Activated CD4-positive, alpha-beta memory T cell treated with anti-CD3 and anti-CD28 coated beads for 36 hours (primary cell): ENCODE measurements around the gene CREBZF. TPM values are rescaled to one million over a fixed set of nuclear protein-coding genes. Genes with fewer than 3 reads are reported as not detected.
"Not testable (repeated sequence)": the region's sequence is repeated elsewhere in the genome, so short reads cannot be mapped to it uniquely, and the experiment has no call there.

ENCODE experiments used
- CTCF ChIA-PET: fragments of 350-600 bp; sonication (Branson Sonifier 250); formaldehyde crosslinking; loops from one replicate; lab custom pipeline; 2021; ENCODE audit warnings: antibody characterized with exemption, inconsistent platforms; lab: Charles Lee
- POLR2A ChIA-PET: fragments of 350-600 bp; sonication (Branson Sonifier 250); formaldehyde crosslinking; loops from one replicate; lab custom pipeline; 2021; ENCODE audit warnings: antibody characterized with exemption; lab: Charles Lee
- DNase-seq: peaks from one replicate; pipeline ENCODE4 v3.0.0-alpha.2; 2020
- H3K27ac Mint-ChIP-seq: one replicate; pipeline ENCODE4 v1.8.0; 2021; ENCODE audit warnings: mixed read lengths
- H3K27me3 Mint-ChIP-seq: one replicate; pipeline ENCODE4 v1.8.0; 2021; ENCODE audit warnings: mixed read lengths
- H3K36me3 Mint-ChIP-seq: one replicate; pipeline ENCODE4 v1.8.0; 2021; ENCODE audit warnings: mixed read lengths
- H3K4me1 Mint-ChIP-seq: one replicate; pipeline ENCODE4 v1.8.0; 2021; ENCODE audit warnings: low read depth, mixed read lengths
- H3K4me3 Mint-ChIP-seq: one replicate; pipeline ENCODE4 v1.8.0; 2021; ENCODE audit warnings: mild to moderate bottlenecking, mixed read lengths
- H3K9me3 Mint-ChIP-seq: one replicate; pipeline ENCODE4 v1.8.0; 2021; ENCODE audit warnings: mixed read lengths
- intact Hi-C: fragments of 100-400 bp; cut with micrococcal nuclease; formaldehyde crosslinking; loops from one replicate; pipeline ENCODE4 v1.15.1; 2023
- total RNA-seq, 2 experiments: library from RNA; stranded (reverse); gene quantifications; one replicate each; pipeline ENCODE4 v1.2.3, GENCODE V29; 2021

Gene CREBZF
- total RNA-seq, 2 experiments from 2014 or later: 40.8 to 45.2 TPM

DNA sequence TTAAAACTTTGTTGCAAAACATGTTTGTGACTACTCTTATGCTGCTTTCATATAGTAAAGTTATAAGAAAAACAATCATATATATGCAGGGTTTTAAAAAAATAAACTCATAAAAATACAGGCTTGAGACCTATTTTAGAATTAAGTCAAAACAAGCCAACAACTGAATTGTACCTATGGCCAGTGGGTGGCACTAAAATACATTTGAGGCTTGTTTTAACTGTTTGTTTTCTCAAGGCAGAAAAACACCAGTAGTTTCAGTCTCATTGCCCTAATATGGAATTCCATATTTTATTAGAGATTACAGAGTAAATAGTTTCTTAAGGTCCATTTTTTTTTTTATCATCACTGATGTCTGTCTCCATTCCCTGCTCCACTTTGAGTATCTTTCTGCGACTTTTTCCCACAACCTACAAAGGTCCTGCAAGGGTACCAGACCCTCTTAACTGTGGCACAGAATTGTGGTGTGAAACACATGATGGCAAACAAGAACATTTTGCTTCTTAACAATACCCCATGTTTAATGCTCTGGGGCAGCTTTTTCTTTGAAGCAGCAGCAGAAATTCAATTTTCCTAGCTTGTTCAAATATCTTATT lies 29.6 kb upstream of the CREBZF start:
- ChIA-PET POLR2A (no interaction called here), CTCF (interaction anchor here (0.6 to 2.5 kb wide), 9 partner anchors 10 to 160 kb away, joined by 3 to 15 read pairs (median 4); partner anchors contain the start of gene CCDC83)
- no peaks in the 10 kb centered on the region for H3K9me3 Mint-ChIP-seq
- intact Hi-C loops: loop anchor here (1.0 to 2.0 kb wide), 2 partner anchors 132 to 160 kb away; no protein-coding TSS in a partner anchor
- H3K36me3 Mint-ChIP-seq: no peaks in the 10 kb centered on the region
- H3K27ac Mint-ChIP-seq: no peak overlapping the region
- no peak overlapping the region for H3K4me3 Mint-ChIP-seq
- DNase-seq: no peak
- H3K27me3 Mint-ChIP-seq: no peaks in the 10 kb centered on the region
- peaks cover 20% of the 10 kb centered on the region for H3K4me1 Mint-ChIP-seq

DNA sequence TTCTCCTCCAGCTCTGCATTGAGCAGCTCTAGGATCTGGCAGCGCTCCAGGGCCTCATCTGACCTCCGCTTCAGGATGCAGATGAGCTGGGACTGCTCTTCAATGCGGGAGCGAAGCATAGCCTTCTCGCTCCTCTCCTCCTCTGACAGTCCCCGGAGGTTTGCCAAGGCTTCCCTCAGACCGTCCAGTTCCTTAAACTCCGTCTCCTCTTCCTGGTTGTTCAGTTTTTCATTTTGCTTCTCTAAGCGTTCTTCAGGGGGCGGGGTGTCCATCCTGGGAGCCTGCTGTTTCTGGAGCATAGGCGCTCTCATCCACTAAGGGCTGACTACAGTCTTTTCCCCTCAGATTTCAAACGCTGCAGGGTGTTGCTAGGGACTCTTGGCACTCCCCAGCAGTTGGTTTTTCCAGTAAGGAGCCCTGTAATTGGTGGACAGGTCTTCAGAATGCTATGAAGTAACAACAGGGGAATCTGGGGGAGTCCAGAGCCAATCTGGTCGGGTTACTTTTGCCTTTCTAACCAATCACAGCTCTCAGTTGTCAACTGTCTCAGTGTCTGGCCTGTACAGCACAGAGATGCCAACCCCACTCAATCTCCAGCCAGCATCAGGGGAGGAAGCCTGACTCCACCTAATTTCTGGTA lies 21.0 kb upstream of the CREBZF start, which contains the start of gene CCDC89:
Gene CCDC89, minus strand, starts transcription at position 376 of the 640 bp plus-strand sequence. Its CDS starts 65 bp downstream, at position 311.
- Mint-ChIP-seq H3K9me3 (no peaks in the 10 kb centered on the region), H3K36me3 (no peaks in the 10 kb centered on the region), H3K27me3 (no peaks in the 10 kb centered on the region), H3K27ac (no peak within 1 kb of the TSS), H3K4me3 (no peak within 1 kb of the TSS), H3K4me1 (peaks cover 4% of the 10 kb centered on the region)
- intact Hi-C loops: no loop called here
- ChIA-PET POLR2A (interaction anchor here (1.3 kb wide), 1 partner anchor 21 kb away, joined by 3 read pairs; the partner anchor contains the start of gene CREBZF), CTCF (interaction anchor here (1.4 kb wide), 1 partner anchor 169 kb away, joined by 4 read pairs; the partner anchor contains the start of gene CCDC83)
- no peak for DNase-seq

DNA sequence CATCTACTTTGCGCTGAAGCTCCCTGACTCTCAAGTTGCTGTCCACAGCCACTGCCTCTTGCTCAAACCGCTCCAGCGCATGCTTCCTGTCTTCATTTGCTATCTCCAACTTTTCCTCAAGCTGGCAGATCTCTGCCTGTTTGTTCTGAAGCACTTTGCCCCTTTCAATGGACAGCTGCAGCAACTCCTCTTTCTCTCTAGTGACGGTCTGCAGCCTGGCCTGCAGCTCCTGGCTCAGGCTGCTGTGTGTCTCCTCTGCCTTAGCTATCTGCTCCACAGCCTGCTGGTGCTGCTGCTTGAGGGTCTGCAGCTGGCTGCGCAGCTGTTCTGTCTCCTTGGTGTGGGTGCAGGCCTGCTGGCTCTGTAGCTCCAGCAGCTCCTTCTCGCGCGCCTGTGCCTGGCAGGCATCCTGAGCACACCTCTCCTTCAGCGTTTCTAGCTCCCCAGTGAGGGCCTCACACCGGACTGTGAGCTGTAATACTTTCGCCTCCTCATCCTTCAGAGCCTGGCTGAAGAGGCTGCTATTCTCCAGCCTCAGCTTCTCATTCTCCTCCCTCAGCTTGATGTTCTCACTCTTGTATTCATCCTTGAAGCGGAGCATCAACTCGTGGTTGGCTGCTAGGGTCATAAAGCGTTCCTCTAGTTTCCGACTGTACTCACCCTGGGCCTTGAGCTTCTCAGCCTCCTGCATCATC lies 20.3 kb upstream of the CREBZF start:
- H3K27ac Mint-ChIP-seq: no peak overlapping the region
- no peaks in the 10 kb centered on the region for H3K36me3 Mint-ChIP-seq
- H3K27me3 Mint-ChIP-seq: peaks cover 2% of the 10 kb centered on the region
- intact Hi-C loops: no loop called here
- POLR2A ChIA-PET: interaction anchor here (1.3 kb wide), 1 partner anchor 20 kb away, joined by 3 read pairs; the partner anchor contains the start of gene CREBZF
- no peak overlapping the region for H3K4me3 Mint-ChIP-seq
- CTCF ChIA-PET: interaction anchor here (1.2 to 2.0 kb wide), 3 partner anchors 10 to 170 kb away, joined by 4 to 8 read pairs (median 5); partner anchors contain the start of gene CCDC83
- no peaks in the 10 kb centered on the region for H3K9me3 Mint-ChIP-seq
- H3K4me1 Mint-ChIP-seq: peaks cover 4% of the 10 kb centered on the region
- DNase-seq: no peak

DNA sequence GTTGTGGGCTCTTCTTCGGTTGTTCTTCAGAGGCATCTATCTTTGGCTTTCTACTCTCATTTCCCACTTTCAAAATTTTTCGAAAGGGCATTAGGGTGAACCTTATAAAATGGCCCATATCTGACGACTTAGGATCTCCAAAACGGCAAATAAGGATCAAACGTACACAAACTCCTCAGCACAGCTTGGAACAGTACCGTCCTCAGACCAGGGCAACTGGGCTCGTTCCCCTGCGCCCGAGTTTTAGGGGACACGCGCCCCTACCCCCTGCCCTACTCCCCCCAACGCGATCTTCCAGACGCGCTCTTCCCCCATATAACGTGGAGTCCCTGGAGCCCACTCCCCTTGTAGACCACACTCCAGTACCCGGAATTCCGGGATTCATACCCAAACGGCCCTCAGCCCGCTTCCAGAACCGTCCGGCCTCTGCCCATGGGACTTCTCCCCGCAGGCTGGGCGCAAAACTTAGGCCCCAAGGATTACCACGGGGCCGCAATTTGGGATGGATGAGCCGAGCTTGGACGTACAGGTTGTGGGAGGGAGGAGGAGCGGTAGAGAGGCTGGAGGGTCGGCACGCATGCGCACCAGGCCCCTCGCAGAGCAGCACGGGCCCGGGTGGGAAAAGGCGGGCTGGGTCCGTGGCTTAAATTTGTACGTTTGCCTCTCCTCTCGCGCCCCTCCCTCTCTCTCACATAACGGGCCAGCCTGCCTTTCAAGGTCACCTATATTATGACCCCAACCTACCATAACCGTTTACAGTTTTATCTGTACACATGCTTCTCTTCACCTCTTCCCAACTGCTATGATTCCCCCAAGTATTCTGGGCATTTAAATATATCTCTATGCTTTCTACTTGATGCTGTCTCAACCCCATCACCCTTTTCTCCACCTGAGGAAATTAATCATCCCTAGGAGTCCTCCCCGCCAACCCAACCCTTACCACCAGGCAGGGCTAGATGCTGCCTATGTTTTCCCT lies 17.7 kb upstream of the CREBZF start:
- H3K27me3 Mint-ChIP-seq: peaks cover 2% of the 10 kb centered on the region
- peak overlapping the region; percentile 12 for H3K27ac Mint-ChIP-seq
- intact Hi-C loops: no loop called here
- H3K9me3 Mint-ChIP-seq: no peaks in the 10 kb centered on the region
- H3K4me3 Mint-ChIP-seq: peak overlapping the region; percentile 64
- CTCF ChIA-PET: interaction anchor here (1.7 kb wide), 1 partner anchor 12 kb away, joined by 3 read pairs; no protein-coding TSS in a partner anchor
- peak; percentile 75 for DNase-seq
- H3K4me1 Mint-ChIP-seq: peaks cover 4% of the 10 kb centered on the region
- no peaks in the 10 kb centered on the region for H3K36me3 Mint-ChIP-seq
- POLR2A ChIA-PET: no interaction called here

GRCh38 chr11:85680897-85681296 lies 16.0 kb upstream of the CREBZF start:
- Mint-ChIP-seq H3K4me1 (peaks cover 4% of the 10 kb centered on the region), H3K4me3 (no peak overlapping the region), H3K27ac (no peak overlapping the region), H3K36me3 (no peaks in the 10 kb centered on the region), H3K27me3 (peaks cover 2% of the 10 kb centered on the region), H3K9me3 (no peaks in the 10 kb centered on the region)
- ChIA-PET POLR2A (interaction anchor here (0.7 to 1.4 kb wide), 2 partner anchors 11 to 16 kb away, joined by 3 read pairs; no protein-coding TSS in a partner anchor), CTCF (interaction anchor here (0.6 to 0.8 kb wide), 3 partner anchors 10 to 34 kb away, joined by 3 read pairs; partner anchors contain the start of gene TMEM126A)
- DNase-seq: peak; percentile 18
- intact Hi-C loops: no loop called here

DNA sequence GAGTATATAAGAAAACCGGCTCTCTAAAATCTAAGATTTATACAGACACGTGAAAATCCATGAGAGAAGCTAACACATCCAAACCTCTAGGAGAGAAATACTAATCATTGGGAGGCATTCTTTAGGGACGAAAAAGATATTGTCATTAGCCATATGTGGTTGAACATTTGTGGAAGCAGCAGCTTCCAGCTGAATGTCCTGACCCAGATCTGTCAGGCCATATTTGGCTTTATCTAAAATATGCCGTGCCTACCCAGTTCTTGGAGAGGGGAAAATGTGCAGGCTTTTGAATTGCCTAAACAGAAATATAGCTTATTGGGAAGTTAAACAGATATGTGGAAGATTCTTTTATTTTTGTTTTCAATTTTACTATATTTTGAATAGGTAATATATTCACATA lies 14.6 kb upstream of the CREBZF start:
- intact Hi-C loops: no loop called here
- no peak overlapping the region for H3K27ac Mint-ChIP-seq
- H3K36me3 Mint-ChIP-seq: no peaks in the 10 kb centered on the region
- no peaks in the 10 kb centered on the region for H3K9me3 Mint-ChIP-seq
- no peak for DNase-seq
- no peak overlapping the region for H3K4me3 Mint-ChIP-seq
- H3K4me1 Mint-ChIP-seq: peaks cover 4% of the 10 kb centered on the region
- H3K27me3 Mint-ChIP-seq: peaks cover 2% of the 10 kb centered on the region
- ChIA-PET CTCF (interaction anchor here (0.7 kb wide), 1 partner anchor 23 kb away, joined by 3 read pairs; no protein-coding TSS in a partner anchor), POLR2A (interaction anchor here (1.4 kb wide), 1 partner anchor 14 kb away, joined by 3 read pairs; no protein-coding TSS in a partner anchor)

- DNase-seq: no peak
- Mint-ChIP-seq H3K4me3 (no peak overlapping the region), H3K36me3 (no peaks in the 10 kb centered on the region), H3K27ac (no peak overlapping the region), H3K4me1 (no peaks in the 10 kb centered on the region), H3K27me3 (peaks cover 3% of the 10 kb centered on the region), H3K9me3 (no peaks in the 10 kb centered on the region)
- intact Hi-C loops: no loop called here
- ChIA-PET POLR2A (no interaction called here), CTCF (no interaction called here)
These were observed 8.5 kb upstream of the CREBZF start for GRCh38 chr11:85673393-85673792.

DNA sequence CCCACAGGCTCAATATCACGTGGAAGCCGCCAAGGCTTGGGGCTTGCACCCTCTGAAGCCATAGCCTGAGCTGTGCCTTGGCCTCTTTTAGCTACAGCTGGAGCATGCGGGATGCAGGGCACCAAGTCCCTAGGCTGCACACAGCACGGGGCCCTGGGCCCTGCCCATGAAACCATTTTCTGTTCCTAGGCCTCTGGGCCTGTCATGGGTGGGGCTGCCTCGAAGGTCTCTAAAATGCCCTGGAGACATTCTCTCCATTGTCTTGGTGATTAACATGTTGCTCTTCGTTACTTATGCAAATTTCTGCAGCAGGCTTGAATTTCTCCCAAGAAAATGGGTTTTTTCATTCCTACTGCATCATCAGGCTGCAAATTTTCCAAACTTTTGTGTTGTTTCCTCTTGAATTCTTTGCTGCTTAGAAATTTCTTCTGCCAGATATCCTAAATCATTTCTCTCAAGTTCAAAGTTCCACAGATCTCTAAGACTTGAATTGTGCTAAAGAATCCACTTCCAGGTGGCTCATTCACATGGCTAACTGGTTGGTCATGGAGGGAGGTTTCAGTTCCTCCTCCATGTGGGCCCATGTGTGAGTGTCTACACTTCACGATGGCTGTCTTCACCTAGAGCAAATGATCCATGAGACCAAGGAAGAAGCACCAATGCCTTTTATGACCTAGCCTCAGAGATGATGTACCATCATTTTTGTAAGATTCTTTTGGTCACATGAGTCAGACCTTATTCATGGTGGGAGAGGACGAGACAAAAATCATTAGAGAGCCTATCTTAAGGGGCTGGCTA lies 7.4 kb upstream of the CREBZF start:
- ChIA-PET POLR2A (no interaction called here), CTCF (no interaction called here)
- H3K4me3 Mint-ChIP-seq: no peak overlapping the region
- intact Hi-C loops: no loop called here
- H3K36me3 Mint-ChIP-seq: no peaks in the 10 kb centered on the region
- DNase-seq: no peak
- peaks cover 3% of the 10 kb centered on the region for H3K27me3 Mint-ChIP-seq
- no peaks in the 10 kb centered on the region for H3K4me1 Mint-ChIP-seq
- no peak overlapping the region for H3K27ac Mint-ChIP-seq
- H3K9me3 Mint-ChIP-seq: no peaks in the 10 kb centered on the region

DNA sequence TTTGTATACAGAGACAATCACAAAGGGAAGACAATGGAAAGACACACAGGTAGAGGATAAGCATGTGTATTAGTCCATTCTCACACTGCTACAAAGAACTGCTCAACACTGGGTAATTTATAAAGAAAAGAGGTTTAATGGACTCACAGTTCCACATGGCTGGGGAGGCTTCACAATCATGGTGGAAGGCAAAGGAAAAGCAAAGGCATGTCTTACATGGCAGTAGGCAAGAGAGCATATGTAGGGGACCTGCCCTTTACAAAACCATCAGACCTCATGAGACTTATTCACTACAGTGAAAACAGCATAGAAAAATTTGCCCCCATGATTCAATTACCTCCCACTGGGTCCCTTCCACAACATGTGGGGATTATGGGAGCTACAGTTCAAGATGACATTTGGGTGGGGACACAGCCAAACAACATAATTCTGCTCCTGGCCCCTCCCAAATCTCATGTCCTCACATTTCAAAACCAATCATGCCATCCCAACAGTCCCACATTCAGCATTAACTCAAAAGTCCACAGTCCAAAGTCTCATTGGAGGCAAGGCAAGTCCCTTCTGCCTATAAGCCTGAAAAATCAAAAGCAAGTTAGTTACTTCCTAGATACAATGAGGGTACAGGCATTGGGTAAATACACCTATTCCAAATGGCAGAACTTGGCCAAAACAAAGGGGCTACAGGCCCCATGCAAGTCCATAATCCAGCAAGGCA lies 6.2 kb upstream of the CREBZF start:
- CTCF ChIA-PET: not testable (repeated sequence)

DNA sequence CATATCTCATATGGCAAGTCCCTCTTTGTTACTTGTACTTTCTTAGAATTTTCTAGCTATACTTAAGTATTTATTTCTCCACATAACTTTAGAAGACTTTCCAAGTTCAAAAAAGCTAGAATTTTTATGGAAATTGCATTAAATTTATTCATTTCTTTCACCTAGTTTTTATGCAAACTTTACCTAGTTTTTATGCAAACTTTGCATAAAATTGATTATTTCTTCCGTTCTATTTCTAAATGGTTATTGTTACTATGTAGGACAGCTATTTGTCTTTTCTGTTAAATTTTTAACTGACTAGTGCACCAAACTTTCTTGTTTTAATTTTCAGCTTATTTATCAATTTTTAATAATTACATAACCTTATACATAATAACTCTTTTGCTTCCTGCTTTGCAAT lies 3.2 kb upstream of the CREBZF start:
- Mint-ChIP-seq H3K36me3 (peaks cover 11% of the 10 kb centered on the region), H3K4me3 (no peak overlapping the region), H3K27ac (no peak overlapping the region), H3K9me3 (no peaks in the 10 kb centered on the region), H3K27me3 (peaks cover 3% of the 10 kb centered on the region), H3K4me1 (peaks cover 10% of the 10 kb centered on the region)
- no peak for DNase-seq
- ChIA-PET CTCF (interaction anchor here (0.5 to 1.5 kb wide), 3 partner anchors 8 to 187 kb away, joined by 3 to 5 read pairs (median 4); partner anchors contain the start of gene CCDC83), POLR2A (no interaction called here)
- intact Hi-C loops: loop anchor here (10.0 kb wide), 1 partner anchor 157 kb away; no protein-coding TSS in a partner anchor

More for the DNA sequence above, 6.2 kb upstream of the CREBZF start:
- H3K36me3 Mint-ChIP-seq, H3K27ac Mint-ChIP-seq, intact Hi-C loops, POLR2A ChIA-PET, DNase-seq, H3K4me1 Mint-ChIP-seq, H3K27me3 Mint-ChIP-seq, H3K9me3 Mint-ChIP-seq, H3K4me3 Mint-ChIP-seq: not testable (repeated sequence)
